Chondrocyte (in vitro differentiated cells): Measurements from ENCODE around the gene PGAP6. TPM values are rescaled to one million over a fixed set of nuclear protein-coding genes. Genes with fewer than 3 reads are reported as not detected.

Experiments
- DNase-seq: peaks from one replicate; pipeline ENCODE4 v3.0.0; 2021; ENCODE audit warnings: mixed read lengths, low spot score
- H3K27ac Mint-ChIP-seq: one replicate; pipeline ENCODE4 v1.8.0; 2021; ENCODE audit warnings: mild to moderate bottlenecking, moderate library complexity, mixed read lengths; ENCODE audit not compliant: unreplicated experiment
- H3K27me3 Mint-ChIP-seq: 2 replicates; pipeline ENCODE4 v1.8.0; 2021; ENCODE audit warnings: low read depth, mixed read lengths
- H3K36me3 Mint-ChIP-seq: 2 replicates; pipeline ENCODE4 v1.8.0; 2021; ENCODE audit warnings: low read depth, mixed read lengths
- H3K4me1 Mint-ChIP-seq: 2 replicates; pipeline ENCODE4 v1.8.0; 2021; ENCODE audit warnings: low read depth, mild to moderate bottlenecking, mixed read lengths
- H3K4me3 Mint-ChIP-seq: one replicate; pipeline ENCODE4 v1.8.0; 2021; ENCODE audit warnings: mild to moderate bottlenecking, moderate library complexity, mixed read lengths; ENCODE audit not compliant: unreplicated experiment
- H3K9me3 Mint-ChIP-seq: 2 replicates; pipeline ENCODE4 v1.8.0; 2021; ENCODE audit warnings: low read depth, mixed read lengths
- total RNA-seq: library from RNA; stranded (reverse); gene quantifications from 3 replicates; pipeline ENCODE4 v1.2.1, GENCODE V29; 2021
- TF ChIP-seq, protein P1 (sequence below): fragments of 200-600 bp; sonication (generic); IDR thresholded peaks from 2 replicates; pipeline ENCODE4 v1.5.0; 2021; ENCODE audit warnings: antibody characterized with exemption, mild to moderate bottlenecking, moderate library complexity

Gene PGAP6
- total RNA-seq, 1 donor from 2014 or later: 61.2 TPM

DNA sequence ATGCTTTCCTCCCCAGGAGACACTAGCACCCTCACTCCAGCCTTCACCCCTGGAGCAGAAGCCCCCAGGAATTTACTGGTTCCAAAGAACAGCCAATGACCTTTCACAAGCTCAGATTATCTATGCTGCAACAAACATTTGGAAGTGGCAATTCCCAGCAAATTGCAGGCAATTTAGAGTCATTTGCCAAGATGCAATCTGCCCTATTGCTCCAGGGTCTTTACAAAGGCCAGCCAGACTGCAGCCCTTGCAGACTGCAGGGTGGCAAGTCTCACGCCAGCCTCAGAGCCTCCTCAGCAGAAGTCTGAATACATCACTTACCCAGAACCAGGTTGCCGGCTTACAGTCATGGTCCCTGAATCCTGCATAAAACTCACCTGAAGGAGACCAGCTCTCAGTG, 51.0 kb downstream of the PGAP6 start:
- Mint-ChIP-seq H3K9me3 (no peaks in the 10 kb centered on the region), H3K4me3 (no peak overlapping the region), H3K27me3 (no peaks in the 10 kb centered on the region), H3K27ac (no peak overlapping the region), H3K4me1 (peaks cover 32% of the 10 kb centered on the region), H3K36me3 (no peaks in the 10 kb centered on the region)
- TF ChIP-seq, protein P1, sequence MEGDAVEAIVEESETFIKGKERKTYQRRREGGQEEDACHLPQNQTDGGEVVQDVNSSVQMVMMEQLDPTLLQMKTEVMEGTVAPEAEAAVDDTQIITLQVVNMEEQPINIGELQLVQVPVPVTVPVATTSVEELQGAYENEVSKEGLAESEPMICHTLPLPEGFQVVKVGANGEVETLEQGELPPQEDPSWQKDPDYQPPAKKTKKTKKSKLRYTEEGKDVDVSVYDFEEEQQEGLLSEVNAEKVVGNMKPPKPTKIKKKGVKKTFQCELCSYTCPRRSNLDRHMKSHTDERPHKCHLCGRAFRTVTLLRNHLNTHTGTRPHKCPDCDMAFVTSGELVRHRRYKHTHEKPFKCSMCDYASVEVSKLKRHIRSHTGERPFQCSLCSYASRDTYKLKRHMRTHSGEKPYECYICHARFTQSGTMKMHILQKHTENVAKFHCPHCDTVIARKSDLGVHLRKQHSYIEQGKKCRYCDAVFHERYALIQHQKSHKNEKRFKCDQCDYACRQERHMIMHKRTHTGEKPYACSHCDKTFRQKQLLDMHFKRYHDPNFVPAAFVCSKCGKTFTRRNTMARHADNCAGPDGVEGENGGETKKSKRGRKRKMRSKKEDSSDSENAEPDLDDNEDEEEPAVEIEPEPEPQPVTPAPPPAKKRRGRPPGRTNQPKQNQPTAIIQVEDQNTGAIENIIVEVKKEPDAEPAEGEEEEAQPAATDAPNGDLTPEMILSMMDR: no peak
- DNase-seq: no peak

GRCh38 chr16:325375-326145, 56.2 kb downstream of the PGAP6 start:
- Mint-ChIP-seq H3K9me3 (no peaks in the 10 kb centered on the region), H3K27ac (no peak overlapping the region), H3K4me1 (peaks cover 10% of the 10 kb centered on the region), H3K27me3 (no peaks in the 10 kb centered on the region), H3K4me3 (no peak overlapping the region), H3K36me3 (no peaks in the 10 kb centered on the region)
- TF ChIP-seq, protein P1: no peak
- no peak for DNase-seq

- Mint-ChIP-seq H3K4me1 (peaks cover 10% of the 10 kb centered on the region), H3K27me3 (no peaks in the 10 kb centered on the region), H3K27ac (no peak overlapping the region), H3K4me3 (no peak overlapping the region), H3K36me3 (no peaks in the 10 kb centered on the region), H3K9me3 (no peaks in the 10 kb centered on the region)
- no peak for DNase-seq
- TF ChIP-seq, protein P1: no peak
These were observed 57.1 kb downstream of the PGAP6 start for GRCh38 chr16:324451-325334.

DNA sequence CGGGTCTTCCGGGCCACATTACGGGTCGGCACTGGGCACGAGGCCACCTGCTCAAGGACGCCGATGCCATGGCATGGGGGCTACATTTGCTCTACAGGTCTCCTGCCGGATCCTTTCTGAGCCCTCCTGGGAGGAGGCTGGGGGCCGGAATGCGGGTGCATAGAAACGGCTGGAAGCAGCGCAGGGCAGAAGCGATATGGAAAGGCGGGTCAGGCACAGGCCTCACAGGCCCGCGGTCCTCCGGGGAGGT, 57.7 kb downstream of the PGAP6 start:
- Mint-ChIP-seq H3K4me1 (peaks cover 10% of the 10 kb centered on the region), H3K4me3 (no peak overlapping the region), H3K9me3 (no peaks in the 10 kb centered on the region), H3K27me3 (no peaks in the 10 kb centered on the region), H3K36me3 (no peaks in the 10 kb centered on the region), H3K27ac (no peak overlapping the region)
- TF ChIP-seq, protein P1: no peak
- DNase-seq: no peak

DNA sequence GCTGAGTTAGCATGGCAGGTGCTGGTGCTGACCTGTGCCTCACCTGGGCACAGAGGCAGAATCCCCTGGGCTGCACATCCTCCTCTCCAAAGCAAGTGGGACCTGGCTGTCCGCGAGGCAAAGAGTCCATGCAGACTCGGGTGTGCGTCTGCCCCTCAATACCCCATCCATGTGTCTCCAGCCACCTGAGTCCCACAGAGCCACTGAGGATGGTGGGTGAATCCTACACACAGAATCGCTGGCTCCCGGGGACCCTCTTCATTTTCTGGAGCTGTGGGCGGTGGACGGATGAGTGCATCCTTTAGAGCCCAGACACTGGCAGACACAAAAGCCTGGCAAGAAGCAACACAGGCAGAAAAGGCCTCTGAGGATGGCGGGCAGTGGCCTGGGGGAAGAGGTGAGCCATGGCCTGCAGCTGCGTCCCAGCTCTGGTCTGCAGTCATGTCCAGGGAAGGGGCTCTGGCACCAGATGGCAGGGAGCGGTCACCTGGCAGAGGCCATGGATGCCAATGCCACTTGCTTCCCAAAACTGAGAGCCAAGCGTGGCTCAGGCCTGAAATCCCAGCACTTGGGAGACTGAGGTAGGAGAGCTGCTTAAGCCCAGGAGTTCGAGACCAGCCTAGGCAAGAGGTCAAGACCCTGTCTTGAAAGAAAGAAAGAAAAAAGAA, 59.2 kb downstream of the PGAP6 start:
- no peak overlapping the region for H3K4me3 Mint-ChIP-seq
- no peak overlapping the region for H3K27ac Mint-ChIP-seq
- H3K9me3 Mint-ChIP-seq: no peaks in the 10 kb centered on the region
- DNase-seq: no peak
- peaks cover 7% of the 10 kb centered on the region for H3K4me1 Mint-ChIP-seq
- peaks cover 1% of the 10 kb centered on the region for H3K36me3 Mint-ChIP-seq
- H3K27me3 Mint-ChIP-seq: no peaks in the 10 kb centered on the region
- TF ChIP-seq, protein P1: no peak
